Liver (tissue), 9 donors: ENCODE data around the gene CEP350. TPM values are rescaled to one million over a fixed set of nuclear protein-coding genes. Genes with fewer than 3 reads are reported as not detected.

Source experiments
- DNase-seq: peaks from one replicate; pipeline ENCODE4 v3.0.0-alpha.2; 2017; ENCODE audit warnings: low spot score
- H3K27ac ChIP-seq, 2 donors: one replicate each; pipeline ENCODE4 v1.7.0; 2013; ENCODE audit warnings: inconsistent platforms in 2 of 2, low read length in 2 of 2, control low read depth in 1 of 2, low read depth in 1 of 2, mild to moderate bottlenecking in 1 of 2
- H3K27me3 ChIP-seq, 4 donors: one replicate each; pipeline versions ENCODE4 v1.6.1 to v1.7.0; 2013; ENCODE audit warnings: low read length in 3 of 4, inconsistent platforms in 1 of 4, mild to moderate bottlenecking in 1 of 4, moderate library complexity in 1 of 4; ENCODE audit not compliant: control insufficient read depth in 4 of 4, insufficient read depth in 4 of 4
- H3K36me3 ChIP-seq, 4 donors: one replicate each; pipeline versions ENCODE4 v1.6.1 to v1.7.0; 2013; ENCODE audit warnings: low read length in 3 of 4, mild to moderate bottlenecking in 3 of 4, low read depth in 1 of 4, moderate library complexity in 1 of 4; ENCODE audit not compliant: control insufficient read depth in 4 of 4, insufficient read depth in 3 of 4
- H3K4me1 ChIP-seq, 4 donors: one replicate each; pipeline versions ENCODE4 v1.6.1 to v1.7.0; 2013; ENCODE audit warnings: low read length in 3 of 4, mild to moderate bottlenecking in 3 of 4, moderate library complexity in 1 of 4; ENCODE audit not compliant: control insufficient read depth in 4 of 4, insufficient read depth in 4 of 4
- H3K4me3 ChIP-seq, 3 donors: one replicate each; pipeline versions ENCODE4 v1.6.1 to v1.7.0; 2013; ENCODE audit warnings: low read length in 3 of 3, control low read depth in 1 of 3, low read depth in 1 of 3, mild to moderate bottlenecking in 1 of 3
- H3K9ac ChIP-seq, 2 donors: one replicate each; pipeline ENCODE4 v1.7.0; 2013; ENCODE audit warnings: low read length in 2 of 2, mild to moderate bottlenecking in 2 of 2, moderate library complexity in 2 of 2, control low read depth in 1 of 2, low read depth in 1 of 2
- H3K9me3 ChIP-seq, 4 donors: one replicate each; pipeline versions ENCODE4 v1.6.1 to v1.7.0; 2013; ENCODE audit warnings: low read length in 3 of 4; ENCODE audit not compliant: control insufficient read depth in 4 of 4
- ATF3 ChIP-seq: IDR thresholded peaks from 2 replicates; pipeline ENCODE4 v1.6.1; 2016; ENCODE audit warnings: antibody characterized with exemption
- CTCF ChIP-seq: fragments of 150-350 bp; IDR thresholded peaks from 2 replicates; pipeline ENCODE4 v1.5.1; 2017; ENCODE audit warnings: improper control_type of control experiment, low read depth, low read length; ENCODE audit not compliant: missing input control
- FOXA1 ChIP-seq: IDR thresholded peaks from 2 replicates; pipeline ENCODE4 v1.6.1; 2016; ENCODE audit warnings: antibody characterized with exemption
- FOXA2 ChIP-seq: IDR thresholded peaks from 2 replicates; pipeline ENCODE4 v1.6.1; 2016; ENCODE audit warnings: antibody characterized with exemption
- HNF4A ChIP-seq, 2 donors: conservative IDR thresholded peaks; 2 replicates each; pipeline ENCODE4 v1.6.1; 2016; ENCODE audit warnings: antibody characterized with exemption in 2 of 2, mild to moderate bottlenecking in 2 of 2
- HNF4G ChIP-seq: IDR thresholded peaks from 2 replicates; pipeline ENCODE4 v1.6.1; 2016; ENCODE audit warnings: antibody characterized with exemption
- JUND ChIP-seq, 2 donors: IDR thresholded peaks; 2 replicates each; pipeline ENCODE4 v1.6.1; 2016; ENCODE audit warnings: antibody characterized with exemption in 2 of 2
- MAX ChIP-seq: IDR thresholded peaks from 2 replicates; pipeline ENCODE4 v1.6.1; 2016; ENCODE audit warnings: antibody characterized with exemption
- NR2F2 ChIP-seq: IDR thresholded peaks from 2 replicates; pipeline ENCODE4 v1.6.1; 2016; ENCODE audit warnings: antibody characterized with exemption
- RAD21 ChIP-seq, 2 donors: IDR thresholded peaks; 2 replicates each; pipeline ENCODE4 v1.6.1; 2016; ENCODE audit warnings: antibody characterized with exemption in 2 of 2, mild to moderate bottlenecking in 2 of 2
- REST ChIP-seq: IDR thresholded peaks from 2 replicates; pipeline ENCODE4 v1.6.1; 2016; ENCODE audit warnings: antibody characterized with exemption, mild to moderate bottlenecking
- RXRA ChIP-seq, 2 donors: IDR thresholded peaks; 2 replicates each; pipeline ENCODE4 v1.6.1; 2017 to 2018; ENCODE audit warnings: antibody characterized with exemption in 2 of 2, mild to moderate bottlenecking in 1 of 2
- SP1 ChIP-seq: IDR thresholded peaks from 2 replicates; pipeline ENCODE4 v1.6.1; 2018; ENCODE audit warnings: antibody characterized with exemption, mild to moderate bottlenecking
- TAF1 ChIP-seq: conservative IDR thresholded peaks from 2 replicates; pipeline ENCODE4 v1.6.1; 2016; ENCODE audit warnings: antibody characterized with exemption, mild to moderate bottlenecking
- YY1 ChIP-seq: IDR thresholded peaks from 2 replicates; pipeline ENCODE4 v1.6.1; 2016; ENCODE audit warnings: antibody characterized with exemption, mild to moderate bottlenecking
- ZBTB33 ChIP-seq: IDR thresholded peaks from 2 replicates; pipeline ENCODE4 v1.6.1; 2016; ENCODE audit warnings: antibody characterized with exemption
- WGBS: extraction: QIAGEN DNeasy Blood & Tissue Kit; methylation state at CpG from one replicate; pipeline ENCODE4 v1.1.7; 2013; 5-methylcytosine and 5-hydroxymethylcytosine counted together
- polyA plus RNA-seq, 2 donors: library from polyadenylated mRNA; stranded (reverse) in 1 of 2; unstranded in 1 of 2; fragments of 200-250 nt in 1 of 2; fragments of >200 nt in 1 of 2; fragmentation: Nextera tagmentation in 1 of 2; extraction: Ambion mirVana in 1 of 2; gene quantifications; one replicate each; pipeline versions ENCODE4 v1.2.1 to v1.2.3, GENCODE V29; 2013 to 2015
- total RNA-seq, 2 donors: library from RNA; depleted of rRNA; stranded (reverse); fragments of >200 nt; gene quantifications; one replicate each; pipeline ENCODE4 v1.2.3, GENCODE V29; 2014
- donor health status: healthy.
- donor health status: healthy.
- donor health status: healthy.
- donor health status: healthy.
- donor health status: healthy.

CEP350 gene
- total and polyA plus RNA-seq, 4 donors: 4.5 to 49.0 (median 18.9) TPM

GRCh38 chr1:179953974-179954492 is 577 bp upstream of the CEP350 start:
- H3K27me3 ChIP-seq: no peaks in the 10 kb centered on the region
- WGBS: 2% methylated on average over 19 of the region's 19 CpGs
- TF ChIP-seq JUND (IDR thresholded peaks at IDR 0.05) (no peak), REST (no peak), CTCF (no peak), ZBTB33 (no peak), RAD21 (IDR thresholded peaks at IDR 0.05) (no peak), FOXA1 (no peak), HNF4A (conservative IDR thresholded peaks at IDR 0.05) (no peak), YY1 (no peak)
- H3K4me3 ChIP-seq: peak overlapping the region; percentile 73 to 87 (median 77)
- no peaks in the 10 kb centered on the region for H3K36me3 ChIP-seq
- H3K4me1 ChIP-seq: peaks cover 0 to 24% (median 13%) of the 10 kb centered on the region in 4 donors
- peak overlapping the region; percentile 71 to 86 for H3K27ac ChIP-seq
- H3K9me3 ChIP-seq: no peaks in the 10 kb centered on the region
- DNase-seq: no peak
- peak overlapping the region; percentile 31 to 74 for H3K9ac ChIP-seq

GRCh38 chr1:179955287-179955680 is 674 bp downstream of the CEP350 start:
- H3K4me1 ChIP-seq: peaks cover 0 to 27% (median 13%) of the 10 kb centered on the region in 4 donors
- DNase-seq: no peak
- TF ChIP-seq FOXA2 (no peak), NR2F2 (no peak), FOXA1 (no peak), HNF4G (no peak), MAX (no peak), RXRA (IDR thresholded peaks at IDR 0.05) (no peak), TAF1 (no peak), SP1 (no peak), ATF3 (no peak)
- under 1% methylated on average over 10 of the region's 10 CpGs for WGBS
- peak overlapping the region; percentile 73 to 88 (median 87) for H3K4me3 ChIP-seq
- H3K27me3 ChIP-seq: no peaks in the 10 kb centered on the region
- H3K36me3 ChIP-seq: peaks cover 0 to under 1% (median 0%) of the 10 kb centered on the region in 4 donors
- H3K9me3 ChIP-seq: no peaks in the 10 kb centered on the region
- H3K27ac ChIP-seq: peak overlapping the region; percentile 71 to 86
- H3K9ac ChIP-seq: peak overlapping the region; percentile 9 to 77
